Endodermal cell (in vitro differentiated cells): Measurements from ENCODE around the gene GPR39. TPM values are rescaled to one million over a fixed set of nuclear protein-coding genes. Genes with fewer than 3 reads are reported as not detected.

Experiments
- DNase-seq: peaks from one replicate; pipeline ENCODE4 v3.0.0-alpha.2; 2017
- H3K27ac ChIP-seq: 2 replicates; pipeline ENCODE4 v1.5.1; 2013; ENCODE audit warnings: mild to moderate bottlenecking, low read depth, low read length, moderate library complexity
- H3K27me3 ChIP-seq: 2 replicates; pipeline ENCODE4 v1.6.1; 2013; ENCODE audit warnings: mild to moderate bottlenecking, low read length, moderate library complexity; ENCODE audit not compliant: insufficient read depth, control insufficient read depth, poor library complexity, severe bottlenecking
- H3K36me3 ChIP-seq: 2 replicates; pipeline ENCODE4 v1.7.0; 2013; ENCODE audit warnings: mild to moderate bottlenecking, low read length, moderate library complexity; ENCODE audit not compliant: control insufficient read depth, insufficient read depth
- H3K4me1 ChIP-seq: one replicate; pipeline ENCODE4 v1.7.0; 2013; ENCODE audit warnings: low read length; ENCODE audit not compliant: control insufficient read depth, insufficient read depth
- H3K4me3 ChIP-seq: 2 replicates; pipeline ENCODE4 v1.5.1; 2013; ENCODE audit warnings: mild to moderate bottlenecking, low read length, moderate library complexity
- H3K9ac ChIP-seq: 2 replicates; pipeline ENCODE4 v1.6.1; 2013; ENCODE audit warnings: mild to moderate bottlenecking, low read length, moderate library complexity; ENCODE audit not compliant: poor library complexity, severe bottlenecking; ENCODE audit errors: extremely low read depth
- H3K9me3 ChIP-seq: 2 replicates; pipeline ENCODE4 v1.6.1; 2013; ENCODE audit warnings: mild to moderate bottlenecking, low read length, moderate library complexity; ENCODE audit not compliant: control insufficient read depth
- H3K27ac Mint-ChIP-seq: 2 replicates; pipeline ENCODE4 v1.8.0; 2020; ENCODE audit warnings: mixed read lengths
- H3K27me3 Mint-ChIP-seq: 2 replicates; pipeline ENCODE4 v1.8.0; 2021; ENCODE audit warnings: mild to moderate bottlenecking, mixed read lengths; ENCODE audit not compliant: insufficient read depth
- H3K36me3 Mint-ChIP-seq: 2 replicates; pipeline ENCODE4 v1.8.0; 2020; ENCODE audit warnings: low read depth, mixed read lengths
- H3K4me1 Mint-ChIP-seq: 2 replicates; pipeline ENCODE4 v1.8.0; 2020; ENCODE audit warnings: mixed read lengths
- H3K4me3 Mint-ChIP-seq: 2 replicates; pipeline ENCODE4 v1.8.0; 2020; ENCODE audit warnings: mild to moderate bottlenecking, moderate library complexity, mixed read lengths
- H3K9me3 Mint-ChIP-seq: 2 replicates; pipeline ENCODE4 v1.8.0; 2020; ENCODE audit warnings: mild to moderate bottlenecking, mixed read lengths
- WGBS, 2 experiments: methylation state at CpG; one replicate each; pipeline versions ENCODE4 v1.1.5 to v1.1.7; 2013; ENCODE audit warnings: missing lambda C conversion rate in 2 of 2, mixed read lengths in 1 of 2; ENCODE audit not compliant: insufficient coverage in 1 of 2, insufficient read length in 1 of 2; 5-methylcytosine and 5-hydroxymethylcytosine counted together
- total RNA-seq, 2 donors: library from RNA; stranded (reverse); fragmentation: NEBNext Ultra II Directional in 1 of 2; extraction: Animal tissue kit (Norgen Biotek cat#: 25700) in 1 of 2; gene quantifications; 2 replicates in 1 of 2; 3 replicates in 1 of 2; pipeline ENCODE4 v1.2.1, GENCODE V29; 2021
- TF ChIP-seq, protein P1 (sequence below): fragments of 200-600 bp; sonication (generic); conservative IDR thresholded peaks from 2 replicates; pipeline ENCODE4 v1.5.0; 2021; ENCODE audit warnings: antibody characterized with exemption, mild to moderate bottlenecking

The GPR39 gene
- total RNA-seq, 2 donors from 2014 or later, result 9.4 to 14.6 TPM

DNA sequence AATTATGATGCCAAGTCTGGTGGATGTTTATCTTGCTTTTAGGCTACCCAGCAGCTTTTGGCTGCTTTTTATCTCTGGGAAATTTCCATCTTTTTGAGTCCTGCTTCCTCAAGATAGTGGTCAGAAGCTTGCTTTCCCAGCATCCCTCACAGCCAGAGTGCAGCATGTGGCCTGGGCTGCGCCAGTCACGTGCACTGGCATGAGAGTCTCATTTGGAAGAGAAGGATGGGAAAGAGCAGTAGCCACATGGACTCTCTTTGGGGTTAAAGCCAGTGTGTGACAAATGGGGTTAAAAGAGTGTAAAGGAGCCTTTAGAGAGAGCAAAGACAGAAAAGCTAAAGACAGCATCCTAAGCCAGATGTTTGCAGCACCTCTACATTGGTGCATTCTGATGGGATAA is 12.7 kb downstream of the GPR39 start:
- Mint-ChIP-seq H3K4me1 (peaks cover 3% of the 10 kb centered on the region), H3K9me3 (no peaks in the 10 kb centered on the region), H3K27ac (no peak overlapping the region), H3K27me3 (no peaks in the 10 kb centered on the region), H3K4me3 (no peak overlapping the region), H3K36me3 (peaks cover 17% of the 10 kb centered on the region)
- H3K27ac ChIP-seq, result no peak overlapping the region
- H3K27me3 ChIP-seq, result no peaks in the 10 kb centered on the region
- peaks cover 2% of the 10 kb centered on the region for H3K36me3 ChIP-seq
- no peak overlapping the region for H3K9ac ChIP-seq
- H3K4me1 ChIP-seq, result no peaks in the 10 kb centered on the region
- DNase-seq, result peak; percentile 20
- WGBS, 2 experiments, result 85 to 90% methylated on average over 2 of the region's 2 CpGs
- TF ChIP-seq, protein P1, sequence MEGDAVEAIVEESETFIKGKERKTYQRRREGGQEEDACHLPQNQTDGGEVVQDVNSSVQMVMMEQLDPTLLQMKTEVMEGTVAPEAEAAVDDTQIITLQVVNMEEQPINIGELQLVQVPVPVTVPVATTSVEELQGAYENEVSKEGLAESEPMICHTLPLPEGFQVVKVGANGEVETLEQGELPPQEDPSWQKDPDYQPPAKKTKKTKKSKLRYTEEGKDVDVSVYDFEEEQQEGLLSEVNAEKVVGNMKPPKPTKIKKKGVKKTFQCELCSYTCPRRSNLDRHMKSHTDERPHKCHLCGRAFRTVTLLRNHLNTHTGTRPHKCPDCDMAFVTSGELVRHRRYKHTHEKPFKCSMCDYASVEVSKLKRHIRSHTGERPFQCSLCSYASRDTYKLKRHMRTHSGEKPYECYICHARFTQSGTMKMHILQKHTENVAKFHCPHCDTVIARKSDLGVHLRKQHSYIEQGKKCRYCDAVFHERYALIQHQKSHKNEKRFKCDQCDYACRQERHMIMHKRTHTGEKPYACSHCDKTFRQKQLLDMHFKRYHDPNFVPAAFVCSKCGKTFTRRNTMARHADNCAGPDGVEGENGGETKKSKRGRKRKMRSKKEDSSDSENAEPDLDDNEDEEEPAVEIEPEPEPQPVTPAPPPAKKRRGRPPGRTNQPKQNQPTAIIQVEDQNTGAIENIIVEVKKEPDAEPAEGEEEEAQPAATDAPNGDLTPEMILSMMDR, result no peak
- no peak overlapping the region for H3K4me3 ChIP-seq
- H3K9me3 ChIP-seq, result peaks cover 14% of the 10 kb centered on the region

DNA sequence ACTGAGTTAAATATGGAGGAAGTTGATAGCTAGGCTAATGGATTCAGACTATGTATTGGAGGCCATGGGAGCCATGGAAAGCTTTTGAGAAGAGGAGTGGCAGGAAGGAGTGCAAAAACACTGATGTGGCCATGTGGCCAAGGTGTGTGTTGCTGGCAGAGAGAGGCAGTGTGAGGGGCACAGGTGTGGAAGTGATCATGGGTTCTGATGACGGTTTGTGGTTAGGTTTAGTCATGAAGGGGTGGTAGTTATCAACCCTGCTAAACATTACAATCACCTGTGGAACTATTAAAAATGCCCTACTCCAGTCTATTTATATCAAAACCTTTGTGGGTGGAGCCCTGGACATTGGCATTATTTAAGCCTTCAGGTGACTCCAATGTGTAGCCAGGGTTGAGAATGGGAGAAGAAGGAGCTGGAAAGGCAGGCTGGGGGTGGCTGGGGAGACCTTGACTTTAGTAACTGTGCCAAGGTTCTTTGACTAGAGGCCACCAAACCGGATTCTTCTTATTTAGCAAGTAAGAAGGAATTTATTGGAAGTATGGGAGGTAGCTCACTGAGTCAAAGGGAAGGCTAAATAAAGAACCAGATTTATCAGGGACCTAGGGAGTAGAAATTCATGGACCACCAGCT is 13.5 kb downstream of the GPR39 start:
- peaks cover 17% of the 10 kb centered on the region for H3K36me3 Mint-ChIP-seq
- Histone ChIP-seq H3K9ac (no peak overlapping the region), H3K4me1 (no peaks in the 10 kb centered on the region), H3K9me3 (peaks cover 14% of the 10 kb centered on the region), H3K27me3 (no peaks in the 10 kb centered on the region), H3K27ac (no peak overlapping the region), H3K4me3 (no peak overlapping the region), H3K36me3 (no peaks in the 10 kb centered on the region)
- peak; percentile 23 for DNase-seq
- WGBS, 2 experiments, result 94 to 100% methylated on average over 1 to 2 of the region's 2 CpGs
- TF ChIP-seq, protein P1, result no peak
- H3K27me3 Mint-ChIP-seq, result no peaks in the 10 kb centered on the region
- no peak overlapping the region for H3K27ac Mint-ChIP-seq
- H3K9me3 Mint-ChIP-seq, result no peaks in the 10 kb centered on the region
- no peak overlapping the region for H3K4me3 Mint-ChIP-seq
- H3K4me1 Mint-ChIP-seq, result peaks cover 3% of the 10 kb centered on the region

DNA sequence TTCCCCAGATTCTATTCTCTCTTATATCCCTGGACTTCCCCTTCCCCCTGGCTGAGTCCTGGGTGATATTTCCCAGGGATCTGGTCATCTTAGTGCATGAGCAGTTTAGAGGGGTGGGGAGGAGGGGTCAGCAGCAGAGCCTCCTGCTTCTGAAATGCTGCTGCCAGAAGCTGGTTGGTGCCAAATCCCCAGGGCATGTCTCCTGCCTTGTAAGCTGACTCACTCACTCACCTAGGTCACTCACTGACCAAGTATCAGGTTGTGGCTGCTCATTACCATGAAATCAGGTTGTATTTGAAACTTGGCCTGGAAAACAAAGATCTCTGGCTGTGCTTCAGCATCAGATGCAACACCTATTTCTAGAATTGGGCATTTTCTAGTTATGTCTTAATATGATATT is 14.3 kb downstream of the GPR39 start:
- TF ChIP-seq, protein P1, result no peak
- Histone ChIP-seq H3K9me3 (peaks cover 14% of the 10 kb centered on the region), H3K36me3 (no peaks in the 10 kb centered on the region), H3K9ac (no peak overlapping the region), H3K4me3 (no peak overlapping the region), H3K27me3 (no peaks in the 10 kb centered on the region), H3K4me1 (no peaks in the 10 kb centered on the region), H3K27ac (no peak overlapping the region)
- Mint-ChIP-seq H3K9me3 (no peaks in the 10 kb centered on the region), H3K4me1 (peaks cover under 1% of the 10 kb centered on the region), H3K27ac (no peak overlapping the region), H3K36me3 (peaks cover 17% of the 10 kb centered on the region), H3K4me3 (no peak overlapping the region), H3K27me3 (no peaks in the 10 kb centered on the region)
- DNase-seq, result peak; percentile 38
